Measurements from ENCODE around the gene NKAIN2. TPM values are rescaled to one million over a fixed set of nuclear protein-coding genes. Genes with fewer than 3 reads are reported as not detected.

The NKAIN2 gene
- total RNA-seq, 1 donor, result under 0.01 TPM

DNA sequence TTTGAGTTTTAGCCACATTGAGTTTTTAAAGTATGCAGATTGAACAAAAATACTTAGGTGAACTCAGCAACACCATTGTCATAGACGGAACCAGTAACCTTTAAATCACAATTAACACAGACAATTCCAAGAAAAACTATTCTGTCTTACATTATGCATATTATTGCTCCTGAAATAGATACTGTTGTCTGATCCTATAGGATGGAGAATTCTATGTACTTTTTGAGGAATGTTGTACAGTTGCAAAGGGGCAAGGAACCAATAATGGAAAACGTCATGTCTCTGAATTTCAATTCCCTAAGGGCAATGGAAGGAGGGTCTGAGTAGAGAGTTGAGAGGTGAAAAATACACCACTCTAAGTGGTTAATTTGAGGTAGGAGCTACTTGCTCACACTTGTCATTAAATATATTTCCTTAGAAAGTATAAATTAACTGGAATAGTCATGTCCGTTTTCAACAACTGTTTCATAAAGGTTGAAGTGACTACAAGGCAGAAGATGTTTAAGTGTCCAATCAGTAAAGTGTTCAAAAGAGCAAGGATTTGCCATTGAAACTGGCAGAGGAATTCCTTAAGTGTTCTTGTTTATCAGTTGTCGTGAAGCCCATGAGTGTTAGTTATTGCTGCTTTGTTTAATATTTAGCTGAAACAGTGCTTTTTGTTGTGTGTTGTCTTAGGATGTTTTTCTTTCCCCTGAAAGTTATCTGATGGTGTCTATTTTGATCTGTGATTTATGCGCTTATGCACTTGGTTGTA, 1.3 kb downstream of the NKAIN2 start:
- TF ChIP-seq, protein P1, sequence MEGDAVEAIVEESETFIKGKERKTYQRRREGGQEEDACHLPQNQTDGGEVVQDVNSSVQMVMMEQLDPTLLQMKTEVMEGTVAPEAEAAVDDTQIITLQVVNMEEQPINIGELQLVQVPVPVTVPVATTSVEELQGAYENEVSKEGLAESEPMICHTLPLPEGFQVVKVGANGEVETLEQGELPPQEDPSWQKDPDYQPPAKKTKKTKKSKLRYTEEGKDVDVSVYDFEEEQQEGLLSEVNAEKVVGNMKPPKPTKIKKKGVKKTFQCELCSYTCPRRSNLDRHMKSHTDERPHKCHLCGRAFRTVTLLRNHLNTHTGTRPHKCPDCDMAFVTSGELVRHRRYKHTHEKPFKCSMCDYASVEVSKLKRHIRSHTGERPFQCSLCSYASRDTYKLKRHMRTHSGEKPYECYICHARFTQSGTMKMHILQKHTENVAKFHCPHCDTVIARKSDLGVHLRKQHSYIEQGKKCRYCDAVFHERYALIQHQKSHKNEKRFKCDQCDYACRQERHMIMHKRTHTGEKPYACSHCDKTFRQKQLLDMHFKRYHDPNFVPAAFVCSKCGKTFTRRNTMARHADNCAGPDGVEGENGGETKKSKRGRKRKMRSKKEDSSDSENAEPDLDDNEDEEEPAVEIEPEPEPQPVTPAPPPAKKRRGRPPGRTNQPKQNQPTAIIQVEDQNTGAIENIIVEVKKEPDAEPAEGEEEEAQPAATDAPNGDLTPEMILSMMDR (IDR thresholded peaks at IDR 0.05; ENCODE audit: insufficient read depth, low read length), result no peak
- no peak overlapping the region for H3K4me3 ChIP-seq (ENCODE audit: low read depth, low read length)
- DNase-seq (ENCODE audit: low read depth), result no peak

DNA sequence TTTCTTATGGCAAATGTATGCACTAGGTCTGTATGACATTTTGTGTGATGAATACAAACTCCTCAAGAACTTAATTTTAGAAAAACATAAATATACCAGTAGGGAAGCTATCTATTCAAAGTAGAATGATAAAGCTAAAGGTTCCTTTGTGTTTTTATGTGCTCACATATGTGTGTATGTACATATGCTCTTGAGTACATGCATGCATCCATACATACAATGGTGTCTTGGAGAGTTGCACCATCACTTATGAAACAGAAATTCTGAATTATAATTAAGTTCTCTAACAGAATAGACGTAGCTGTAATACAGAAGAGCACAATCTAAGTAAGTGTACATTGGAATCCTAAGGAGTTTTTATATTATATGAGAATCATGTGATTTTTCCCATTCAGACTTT, 2.3 kb downstream of the NKAIN2 start:
- TF ChIP-seq, protein P1 (IDR thresholded peaks at IDR 0.05; ENCODE audit: insufficient read depth, low read length), result no peak
- DNase-seq (ENCODE audit: low read depth), result no peak
- no peak overlapping the region for H3K4me3 ChIP-seq (ENCODE audit: low read depth, low read length)

DNA sequence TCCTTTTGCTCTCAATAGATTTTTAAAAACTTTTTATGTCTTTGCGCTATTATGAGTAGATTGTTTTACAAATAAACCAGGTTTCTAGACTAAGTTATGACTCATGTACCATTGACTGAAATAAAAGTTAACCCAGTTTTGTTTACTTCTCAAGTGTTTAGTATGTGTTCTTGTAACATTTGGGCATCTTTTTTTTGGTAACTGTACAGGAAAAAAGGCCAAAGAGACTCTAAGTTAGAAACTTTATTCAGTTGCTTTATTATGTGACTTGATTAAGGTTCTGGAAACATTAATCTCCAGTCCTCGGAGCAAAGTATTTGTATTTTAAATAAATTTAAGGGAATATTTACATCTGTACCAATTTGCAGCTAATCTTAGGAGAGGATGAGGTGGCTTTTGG, 2.9 kb downstream of the NKAIN2 start:
- no peak overlapping the region for H3K4me3 ChIP-seq (ENCODE audit: low read depth, low read length)
- TF ChIP-seq, protein P1 (IDR thresholded peaks at IDR 0.05; ENCODE audit: insufficient read depth, low read length), result no peak
- DNase-seq (ENCODE audit: low read depth), result no peak

DNA sequence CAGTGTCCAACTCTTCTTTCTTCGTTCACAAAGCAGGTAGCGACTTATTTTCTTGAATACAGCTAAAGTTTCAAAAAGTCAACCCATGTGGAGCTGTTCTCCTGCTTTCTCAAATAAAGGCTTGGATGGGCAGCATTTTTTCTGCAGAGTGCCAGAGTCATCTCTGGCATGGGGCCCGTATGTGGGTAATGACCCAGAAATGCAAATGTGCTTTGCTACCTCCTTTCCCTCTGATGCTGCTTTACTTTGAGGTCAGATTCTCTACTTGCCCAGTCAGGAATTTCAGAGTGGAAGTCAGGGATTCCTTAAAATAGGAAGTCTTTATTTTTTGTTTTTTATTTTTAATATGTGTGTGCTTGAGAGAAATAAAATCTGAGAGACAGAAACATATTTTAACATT, 4.9 kb downstream of the NKAIN2 start:
- DNase-seq (ENCODE audit: low read depth), result no peak
- no peak overlapping the region for H3K4me3 ChIP-seq (ENCODE audit: low read depth, low read length)
- TF ChIP-seq, protein P1 (IDR thresholded peaks at IDR 0.05; ENCODE audit: insufficient read depth, low read length), result no peak

DNA sequence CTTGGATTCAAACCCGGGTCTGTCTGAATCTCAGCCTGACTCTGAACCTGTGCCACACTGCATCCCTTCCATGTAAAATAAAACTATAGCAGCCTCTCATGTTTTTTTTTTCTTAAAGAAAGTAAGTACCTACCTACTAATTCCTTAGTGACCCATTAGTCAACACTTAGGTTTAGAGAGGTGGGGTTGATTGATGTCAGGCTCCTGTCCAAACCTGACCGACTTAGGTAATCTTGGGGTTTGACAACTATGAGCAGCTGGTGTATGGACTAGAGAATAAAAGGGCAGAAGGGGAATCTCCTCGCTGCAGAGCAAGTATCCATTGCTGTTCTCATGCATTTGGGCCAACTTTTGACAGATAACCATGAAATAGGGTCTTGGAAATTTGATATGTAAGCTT, 6.5 kb downstream of the NKAIN2 start:
- TF ChIP-seq, protein P1 (IDR thresholded peaks at IDR 0.05; ENCODE audit: insufficient read depth, low read length), result no peak
- no peak for DNase-seq (ENCODE audit: low read depth)
- H3K4me3 ChIP-seq (ENCODE audit: low read depth, low read length), result no peak overlapping the region

DNA sequence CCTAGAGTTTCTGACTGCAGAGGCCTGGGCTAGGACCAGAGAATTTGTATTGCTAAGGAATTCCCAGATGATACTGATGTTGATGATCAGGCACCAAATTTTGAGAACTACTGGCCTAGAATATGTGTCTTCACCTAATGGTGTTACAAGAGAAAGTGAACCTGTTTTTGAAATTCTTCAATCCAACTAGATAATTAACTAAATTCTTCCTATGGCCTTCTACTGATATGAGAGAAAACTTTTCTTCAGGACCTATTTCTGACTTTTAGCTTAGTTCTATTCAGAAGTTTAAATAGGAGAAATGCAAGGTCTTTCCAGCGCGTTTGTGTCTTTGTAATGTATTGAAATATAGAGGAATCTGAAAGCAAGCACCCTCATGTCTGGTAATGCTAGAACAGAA, 7.3 kb downstream of the NKAIN2 start:
- DNase-seq (ENCODE audit: low read depth), result no peak
- H3K4me3 ChIP-seq (ENCODE audit: low read depth, low read length), result no peak overlapping the region
- TF ChIP-seq, protein P1 (IDR thresholded peaks at IDR 0.05; ENCODE audit: insufficient read depth, low read length), result no peak

DNA sequence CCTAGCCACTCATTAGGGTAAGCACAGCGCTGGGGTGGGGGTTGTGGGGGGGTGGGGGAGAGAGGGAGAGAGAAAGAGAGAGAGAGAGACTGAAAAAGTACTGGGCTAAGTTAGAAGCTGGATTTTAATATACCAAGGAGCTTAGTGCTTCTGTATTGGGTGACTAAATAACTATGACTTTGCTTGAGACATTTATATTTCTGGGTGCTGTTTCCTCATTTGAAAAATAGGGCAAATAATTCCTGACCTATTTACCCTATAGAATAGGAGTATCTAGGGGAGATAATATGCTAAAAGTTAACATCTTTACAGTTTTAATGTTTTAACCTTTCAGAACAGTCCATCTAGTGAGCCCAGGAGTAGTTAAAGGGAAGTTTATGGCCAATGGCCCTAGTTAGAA, 7.7 kb downstream of the NKAIN2 start:
- H3K4me3 ChIP-seq (ENCODE audit: low read depth, low read length), result no peak overlapping the region
- DNase-seq (ENCODE audit: low read depth), result no peak
- TF ChIP-seq, protein P1 (IDR thresholded peaks at IDR 0.05; ENCODE audit: insufficient read depth, low read length), result no peak

All from fibroblast of the aortic adventitia (primary cell).